HG03108 (cell line): Measurements from ENCODE around the gene ORC3.
"Not testable (repeated sequence)": the region's sequence is repeated elsewhere in the genome, so short reads cannot be mapped to it uniquely, and the experiment has no call there.

ENCODE experiments used
- ATAC-seq: cut with Tn5 transposase; IDR thresholded peaks from one replicate; pipeline ENCODE4 v1.9.1; 2021; ENCODE audit warnings: moderate library complexity; ENCODE audit not compliant: unreplicated experiment

The ORC3 gene

DNA sequence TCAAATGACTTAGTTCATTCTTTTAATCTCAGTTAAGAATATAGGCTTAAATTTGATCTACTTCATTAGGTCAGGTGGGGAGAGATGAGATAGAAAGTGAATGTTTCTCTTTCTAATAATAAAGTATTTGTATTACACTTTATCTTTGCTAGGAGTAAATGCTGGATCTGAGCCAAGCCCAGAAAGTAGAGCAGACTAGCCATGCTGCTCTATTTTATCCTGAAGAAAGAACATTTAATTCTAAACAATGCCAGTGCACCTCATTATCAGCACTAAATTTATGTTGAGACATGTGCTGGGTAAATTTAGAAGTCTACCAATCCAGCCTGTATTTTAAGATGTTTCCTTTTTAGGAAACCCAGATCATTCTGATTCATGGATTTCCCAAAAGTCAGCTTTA is 68.6 kb downstream of the ORC3 start:
- ATAC-seq: no peak

GRCh38 chr6:87660226-87660911 is 70.4 kb downstream of the ORC3 start:
- ATAC-seq: no peak

DNA sequence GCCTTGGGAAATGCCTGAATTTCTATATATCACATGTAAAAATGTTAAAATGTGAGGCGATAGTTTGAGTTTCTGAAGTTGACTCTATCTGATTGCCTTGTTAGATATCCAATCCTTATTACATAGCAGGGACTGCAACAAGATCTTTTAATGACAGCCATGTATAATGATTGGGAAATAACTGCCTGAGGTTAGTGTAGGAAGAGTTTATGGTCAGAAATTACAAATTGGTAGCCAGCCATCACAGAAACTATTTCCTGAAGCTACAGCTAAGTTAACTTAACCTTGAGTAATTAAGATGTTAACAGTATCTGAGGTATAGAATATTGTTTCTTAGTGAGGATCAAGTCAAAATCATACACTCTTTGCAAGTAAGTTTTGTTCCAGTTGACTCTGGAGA is 71.1 kb downstream of the ORC3 start:
- ATAC-seq: no peak

- ATAC-seq: no peak
These were observed 71.6 kb downstream of the ORC3 start for GRCh38 chr6:87661503-87661902.

GRCh38 chr6:87663434-87663833 is 73.5 kb downstream of the ORC3 start:
- no peak for ATAC-seq

DNA sequence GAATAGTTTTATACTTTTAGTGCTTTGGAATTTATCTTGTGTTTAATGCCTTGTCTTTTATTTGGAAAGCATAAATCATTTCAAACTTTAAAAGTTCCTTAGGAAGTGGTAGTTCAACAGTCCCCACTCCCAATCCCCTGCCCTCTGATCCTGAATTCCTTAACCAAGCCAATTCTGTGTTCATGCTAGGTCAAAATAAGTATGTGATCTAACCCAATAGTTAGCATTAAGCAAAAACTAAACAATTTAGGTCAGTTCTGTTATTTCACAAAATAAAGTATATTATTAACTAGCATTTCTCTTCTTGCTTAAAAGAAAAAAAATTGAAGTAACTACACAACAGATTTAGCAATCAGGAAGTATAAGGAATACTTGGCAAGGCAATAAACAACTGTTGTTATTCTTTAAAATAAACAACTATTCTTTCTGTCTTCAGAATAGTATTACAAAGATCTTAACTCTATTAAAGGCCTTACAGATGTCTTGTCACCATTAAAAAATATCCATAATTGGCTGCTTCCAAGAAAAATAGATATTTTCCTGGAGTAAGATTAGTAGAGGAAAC is 75.1 kb downstream of the ORC3 start:
- ATAC-seq: no peak

DNA sequence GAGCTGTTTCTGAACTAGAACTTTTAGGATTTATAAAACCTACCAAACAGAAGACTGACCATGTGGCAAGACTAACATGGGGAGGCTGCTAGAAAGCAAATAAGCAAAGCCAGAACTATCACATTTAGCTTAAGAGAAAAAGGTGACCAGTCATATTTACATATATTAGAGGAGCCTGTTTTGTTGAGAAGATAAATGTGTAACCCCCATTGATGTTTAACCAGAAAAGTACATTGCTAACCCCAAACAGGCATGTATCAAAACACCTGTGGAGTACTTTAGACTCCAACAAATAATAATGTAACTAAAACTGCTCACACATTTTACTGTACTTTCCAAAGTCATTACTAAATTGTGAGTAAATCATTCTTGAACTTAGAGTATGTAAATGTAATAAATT is 77.1 kb downstream of the ORC3 start:
- no peak for ATAC-seq

GRCh38 chr6:87668013-87668412 is 78.1 kb downstream of the ORC3 start:
- no peak for ATAC-seq

DNA sequence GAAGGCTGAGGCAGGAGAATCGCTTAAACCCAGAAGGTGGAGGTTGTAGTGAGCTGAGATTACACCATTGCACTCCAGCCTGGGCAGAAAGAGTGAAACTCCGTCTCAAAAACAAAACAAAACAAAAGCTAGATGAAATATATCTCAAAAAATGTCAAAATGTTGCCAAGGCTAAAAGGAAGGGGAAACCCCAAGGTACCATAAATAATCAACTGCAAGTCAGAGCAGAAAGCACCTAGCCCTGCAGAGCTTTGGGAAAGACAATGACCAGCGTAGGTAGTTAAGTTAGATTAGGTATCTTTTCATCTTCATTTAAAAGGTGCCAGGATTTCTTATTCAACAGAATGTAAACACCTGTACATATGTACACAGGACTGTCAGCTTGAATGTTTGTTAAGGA is 79.1 kb downstream of the ORC3 start:
- ATAC-seq: no peak

GRCh38 chr6:87670707-87671106 is 80.8 kb downstream of the ORC3 start:
- no peak for ATAC-seq

GRCh38 chr6:87671555-87672029 is 81.7 kb downstream of the ORC3 start:
- no peak for ATAC-seq

DNA sequence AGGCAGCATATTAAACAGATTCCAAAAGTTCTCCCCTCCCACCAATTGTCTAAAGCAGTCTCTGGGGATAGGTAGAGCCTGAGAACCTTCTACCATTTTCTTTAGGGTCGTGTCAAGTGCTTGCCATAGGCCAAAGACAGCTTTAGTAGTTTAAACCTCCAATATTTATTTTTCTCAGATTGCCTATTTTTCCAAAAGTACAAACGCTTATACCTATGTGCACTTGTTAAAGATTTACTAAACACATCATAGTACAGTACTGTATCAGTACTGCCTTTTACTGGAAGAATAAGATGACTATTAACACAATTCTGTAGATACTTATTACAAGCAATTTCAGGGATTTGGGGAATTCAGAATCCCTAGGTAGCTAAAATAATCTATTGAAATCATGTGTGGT is 82.7 kb downstream of the ORC3 start:
- ATAC-seq: no peak

GRCh38 chr6:87673237-87673636 is 83.3 kb downstream of the ORC3 start:
- no peak for ATAC-seq

DNA sequence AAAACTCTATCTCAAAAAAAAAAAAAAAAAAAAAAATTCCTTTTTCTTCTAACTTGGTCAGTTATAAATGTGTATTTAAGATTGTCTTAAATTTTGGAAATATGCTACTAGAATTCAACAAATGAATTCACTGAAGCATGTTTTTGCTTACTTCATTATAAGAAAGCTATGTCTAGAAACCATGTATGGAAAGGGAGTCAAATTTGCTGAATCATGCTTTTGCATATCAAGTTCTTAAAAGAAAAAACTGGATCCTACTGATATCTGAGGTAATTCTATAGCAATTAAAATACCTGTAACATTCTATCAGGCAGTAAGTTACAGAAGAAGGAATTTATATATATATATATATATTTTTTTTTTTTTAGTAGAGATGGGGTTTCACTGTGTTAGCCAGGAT is 84.4 kb downstream of the ORC3 start:
- no peak for ATAC-seq

- ATAC-seq: no peak
These were observed 85.2 kb downstream of the ORC3 start for GRCh38 chr6:87675004-87675681.

- ATAC-seq: no peak
These were observed 92.4 kb downstream of the ORC3 start for GRCh38 chr6:87682310-87682709.

DNA sequence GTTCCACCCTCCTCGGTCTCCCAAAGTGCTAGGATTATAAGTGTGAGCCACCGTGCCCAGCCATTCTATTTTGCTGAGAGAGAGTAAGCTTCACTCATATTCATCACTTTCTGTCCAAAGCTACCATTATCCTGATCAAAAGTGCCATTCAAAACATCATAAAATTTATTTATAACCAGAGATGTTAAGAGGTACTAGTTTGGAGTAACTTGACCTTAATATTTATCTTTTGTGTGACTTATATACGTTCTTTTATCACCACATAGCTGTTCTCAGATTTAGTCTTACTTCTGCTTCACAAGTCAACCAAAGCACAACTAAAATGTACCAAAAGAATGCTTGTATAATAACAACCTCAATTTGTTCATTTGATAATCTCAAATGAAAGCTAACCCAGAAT is 94.0 kb downstream of the ORC3 start:
- no peak for ATAC-seq

DNA sequence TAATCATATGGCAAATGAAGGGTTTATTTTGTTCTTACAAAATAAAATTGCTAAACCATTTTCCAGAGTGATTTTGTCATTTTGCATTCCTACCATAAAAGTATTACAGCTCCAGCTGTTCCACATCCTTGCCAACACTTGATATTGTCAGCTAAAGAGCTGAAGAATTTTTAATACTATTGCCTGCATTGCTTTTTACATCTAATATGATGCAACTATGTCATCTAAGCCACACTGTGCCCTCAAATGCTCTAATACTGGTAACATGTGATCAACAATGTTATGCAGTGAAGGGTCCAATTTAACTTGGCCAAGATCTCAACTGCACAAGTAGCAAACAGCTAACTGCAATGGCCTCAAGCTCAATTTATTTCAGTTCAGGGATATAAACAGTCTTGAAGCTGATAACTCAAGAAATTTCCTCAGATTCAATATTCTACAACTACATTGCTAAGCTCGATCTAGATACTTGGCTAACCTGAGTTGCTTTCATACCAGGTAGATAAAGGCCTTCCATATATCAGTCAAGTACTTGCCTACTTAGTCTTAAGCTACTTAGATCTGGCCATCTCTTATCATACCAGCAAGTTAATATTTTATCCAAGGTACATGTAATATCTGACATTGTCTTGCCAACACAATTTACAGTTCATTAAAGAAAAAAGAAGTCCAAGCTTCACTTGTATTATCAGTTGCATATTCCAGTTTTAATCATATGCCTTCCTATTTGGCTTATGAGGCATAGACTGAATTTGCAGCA is 95.1 kb downstream of the ORC3 start:
- ATAC-seq: no peak

- not testable (repeated sequence) for ATAC-seq
These were observed 96.8 kb downstream of the ORC3 start for GRCh38 chr6:87686636-87687205.

GRCh38 chr6:87687296-87687695 is 97.4 kb downstream of the ORC3 start:
- ATAC-seq: no peak

GRCh38 chr6:87687893-87688292 is 98.0 kb downstream of the ORC3 start:
- ATAC-seq: not testable (repeated sequence)
